Keratinocyte (primary cell): Measurements from ENCODE around the gene PRKAR1B. TPM values are rescaled to one million over a fixed set of nuclear protein-coding genes. Genes with fewer than 3 reads are reported as not detected.

Experiments used
- DNase-seq: peaks from one replicate; pipeline ENCODE4 v3.0.0-alpha.2; 2011; ENCODE audit warnings: low read depth, missing footprints, low spot score
- FAIRE-seq: peaks from 2 replicates; lab custom pipeline; 2011; peaks lifted over from hg19 to GRCh38; lab: Jason Lieb, UNC
- H2AFZ ChIP-seq: 2 replicates; pipeline ENCODE4 v1.6.0; 2012; ENCODE audit warnings: low read length, control low read depth, inconsistent platforms; ENCODE audit not compliant: control insufficient read depth
- H3K27ac ChIP-seq: 2 replicates; pipeline ENCODE4 v1.5.1; 2011; ENCODE audit warnings: low read length; ENCODE audit not compliant: control insufficient read depth, insufficient read depth
- H3K27me3 ChIP-seq: 3 replicates; pipeline ENCODE4 v1.6.0; 2011; ENCODE audit warnings: low read length; ENCODE audit not compliant: control insufficient read depth, insufficient read depth; ENCODE audit errors: extremely low read depth
- H3K36me3 ChIP-seq, 2 experiments: 2 replicates in 1 of 2; 3 replicates in 1 of 2; pipeline ENCODE4 v1.5.1; 2011; ENCODE audit warnings: low read length in 2 of 2, mild to moderate bottlenecking in 1 of 2; ENCODE audit not compliant: control insufficient read depth in 2 of 2, insufficient read depth in 2 of 2; ENCODE audit errors: extremely low read depth in 1 of 2
- H3K4me1 ChIP-seq: 3 replicates; pipeline ENCODE4 v1.5.1; 2011; ENCODE audit warnings: low read length; ENCODE audit not compliant: control insufficient read depth, insufficient read depth; ENCODE audit errors: extremely low read depth
- H3K4me2 ChIP-seq: 3 replicates; pipeline ENCODE4 v1.6.0; 2011; ENCODE audit warnings: low read depth, low read length; ENCODE audit not compliant: control insufficient read depth, insufficient read depth; ENCODE audit errors: extremely low read depth
- H3K4me3 ChIP-seq, 3 experiments: fragments of 200-600 bp in 1 of 3; sonication (generic) in 1 of 3; 2 replicates in 2 of 3; 3 replicates in 1 of 3; pipeline ENCODE4 v1.5.1; 2011 to 2016; ENCODE audit warnings: low read length in 3 of 3, mild to moderate bottlenecking in 3 of 3, control low read depth in 2 of 3, inconsistent platforms in 1 of 3, low read depth in 1 of 3, mixed read lengths in 1 of 3, mixed run types in 1 of 3, moderate library complexity in 1 of 3; ENCODE audit not compliant: control insufficient read depth in 2 of 3, insufficient read depth in 2 of 3; ENCODE audit errors: extremely low read depth in 1 of 3
- H3K79me2 ChIP-seq: 2 replicates; pipeline ENCODE4 v1.6.0; 2012; ENCODE audit warnings: low read length; ENCODE audit not compliant: control insufficient read depth, insufficient read depth
- H3K9ac ChIP-seq: 3 replicates; pipeline ENCODE4 v1.6.0; 2011; ENCODE audit warnings: low read length; ENCODE audit not compliant: control insufficient read depth, insufficient read depth; ENCODE audit errors: extremely low read depth
- H3K9me1 ChIP-seq: 3 replicates; pipeline ENCODE4 v1.6.0; 2011; ENCODE audit warnings: low read length; ENCODE audit not compliant: control insufficient read depth, insufficient read depth; ENCODE audit errors: extremely low read depth
- H3K9me3 ChIP-seq: 2 replicates; pipeline ENCODE4 v1.5.1; 2012; ENCODE audit warnings: low read depth, low read length; ENCODE audit not compliant: control insufficient read depth
- H4K20me1 ChIP-seq: 3 replicates; pipeline ENCODE4 v1.6.0; 2011; ENCODE audit warnings: low read length; ENCODE audit not compliant: control insufficient read depth, insufficient read depth; ENCODE audit errors: extremely low read depth
- EZH2 ChIP-seq: IDR thresholded peaks from one replicate; pipeline ENCODE4 v1.6.1; 2012; ENCODE audit warnings: inconsistent platforms, mild to moderate bottlenecking, low read length, moderate library complexity
- dilution Hi-C: fragments of 300-500 bp; cut with MboI; formaldehyde crosslinking; loops from one replicate; pipeline ENCODE4 v1.7.0; 2020; ENCODE audit warnings: low sequenced_read_pairs; ENCODE audit not compliant: extremely low pct_ligation_motif_present
- polyA plus RNA-seq, 5 experiments: library from polyadenylated mRNA; depleted of rRNA in 3 of 5; stranded (reverse) in 3 of 5; stranded (forward) in 1 of 5; unstranded in 1 of 5; fragments of >200 nt; gene quantifications; 1 replicate in 1 of 5; 2 replicates in 3 of 5; 3 replicates in 1 of 5; pipeline versions ENCODE4 v1.2.1 to v1.2.3, GENCODE V29; 2011 to 2012; ENCODE audit warnings: missing spikeins in 2 of 5, low read depth in 1 of 5, low replicate concordance in 1 of 5
- TF ChIP-seq, protein P1 (sequence below), 3 experiments: IDR thresholded peaks in 1 of 3; conservative IDR thresholded peaks in 1 of 3; optimal IDR thresholded peaks in 1 of 3; 2 replicates in 2 of 3; 3 replicates in 1 of 3; pipeline versions ENCODE3 to v1.5.1; 2011; ENCODE audit warnings: low read length in 3 of 3, mild to moderate bottlenecking in 3 of 3, moderate library complexity in 2 of 3, control low read depth in 1 of 3, inconsistent platforms in 1 of 3; ENCODE audit not compliant: insufficient read depth in 2 of 3; ENCODE audit errors: extremely low read depth in 1 of 3

Gene PRKAR1B
- polyA plus RNA-seq, 1 donor (not counting 4 experiments of a cell fraction or from before 2014, with no cell fraction given): 10.8 TPM

GRCh38 chr7:625376-625971 is 101.6 kb downstream of the PRKAR1B start:
- H3K4me2 ChIP-seq: no peak overlapping the region
- no peak overlapping the region for H2AFZ ChIP-seq
- H3K36me3 ChIP-seq: no peaks in the 10 kb centered on the region
- no peak for TF ChIP-seq EZH2
- TF ChIP-seq, protein P1, sequence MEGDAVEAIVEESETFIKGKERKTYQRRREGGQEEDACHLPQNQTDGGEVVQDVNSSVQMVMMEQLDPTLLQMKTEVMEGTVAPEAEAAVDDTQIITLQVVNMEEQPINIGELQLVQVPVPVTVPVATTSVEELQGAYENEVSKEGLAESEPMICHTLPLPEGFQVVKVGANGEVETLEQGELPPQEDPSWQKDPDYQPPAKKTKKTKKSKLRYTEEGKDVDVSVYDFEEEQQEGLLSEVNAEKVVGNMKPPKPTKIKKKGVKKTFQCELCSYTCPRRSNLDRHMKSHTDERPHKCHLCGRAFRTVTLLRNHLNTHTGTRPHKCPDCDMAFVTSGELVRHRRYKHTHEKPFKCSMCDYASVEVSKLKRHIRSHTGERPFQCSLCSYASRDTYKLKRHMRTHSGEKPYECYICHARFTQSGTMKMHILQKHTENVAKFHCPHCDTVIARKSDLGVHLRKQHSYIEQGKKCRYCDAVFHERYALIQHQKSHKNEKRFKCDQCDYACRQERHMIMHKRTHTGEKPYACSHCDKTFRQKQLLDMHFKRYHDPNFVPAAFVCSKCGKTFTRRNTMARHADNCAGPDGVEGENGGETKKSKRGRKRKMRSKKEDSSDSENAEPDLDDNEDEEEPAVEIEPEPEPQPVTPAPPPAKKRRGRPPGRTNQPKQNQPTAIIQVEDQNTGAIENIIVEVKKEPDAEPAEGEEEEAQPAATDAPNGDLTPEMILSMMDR (optimal IDR thresholded peaks at IDR 0.05 in 1 of 3, IDR thresholded peaks at IDR 0.05 in 1 of 3, conservative IDR thresholded peaks at IDR 0.05 in 1 of 3; ENCODE audit: extremely low read depth in 1 of 3, insufficient read depth in 2 of 3, low read length in 3 of 3): no peak
- H3K4me1 ChIP-seq: no peaks in the 10 kb centered on the region
- H3K9me3 ChIP-seq: peaks cover 7% of the 10 kb centered on the region
- no peaks in the 10 kb centered on the region for H3K9me1 ChIP-seq
- H3K4me3 ChIP-seq: no peak overlapping the region
- H3K9ac ChIP-seq: no peak overlapping the region
- H3K79me2 ChIP-seq: no peaks in the 10 kb centered on the region
- no peaks in the 10 kb centered on the region for H3K27me3 ChIP-seq
- peaks cover 3% of the 10 kb centered on the region for H4K20me1 ChIP-seq
- no peak overlapping the region for H3K27ac ChIP-seq
- DNase-seq (no peak), FAIRE-seq (no peak)
- dilution Hi-C loops: no loop called here

- no peak overlapping the region for H3K4me2 ChIP-seq
- no peak for DNase-seq
- TF ChIP-seq, protein P1 (optimal IDR thresholded peaks at IDR 0.05 in 1 of 3, IDR thresholded peaks at IDR 0.05 in 1 of 3, conservative IDR thresholded peaks at IDR 0.05 in 1 of 3; ENCODE audit: extremely low read depth in 1 of 3, insufficient read depth in 2 of 3, low read length in 3 of 3): no peak
- TF ChIP-seq EZH2: no peak
- H4K20me1 ChIP-seq: peaks cover 3% of the 10 kb centered on the region
- H3K79me2 ChIP-seq: no peaks in the 10 kb centered on the region
- FAIRE-seq: no peak
- H3K27ac ChIP-seq: no peak overlapping the region
- peaks cover 7% of the 10 kb centered on the region for H3K9me3 ChIP-seq
- dilution Hi-C loops: no loop called here
- no peak overlapping the region for H2AFZ ChIP-seq
- H3K27me3 ChIP-seq: no peaks in the 10 kb centered on the region
- no peak overlapping the region for H3K4me3 ChIP-seq
- H3K4me1 ChIP-seq: no peaks in the 10 kb centered on the region
- H3K9me1 ChIP-seq: no peaks in the 10 kb centered on the region
- no peaks in the 10 kb centered on the region for H3K36me3 ChIP-seq
- no peak overlapping the region for H3K9ac ChIP-seq
These were observed 103.6 kb downstream of the PRKAR1B start for GRCh38 chr7:623464-623863.
